Central memory CD8-positive, alpha-beta T cell (primary cell): ENCODE results near the gene C2CD2.
A peak's percentile ranks its signal among the peaks of the same experiment; 100 is the strongest.

Experiments used
- ATAC-seq: fragments of 150-1000 bp; cut with Tn5 transposase; replicated peaks from 2 replicates; pipeline ENCODE4 v1.10.0; 2022; ENCODE audit warnings: mild to moderate bottlenecking, moderate FRiP score, moderate number of reproducible peaks; ENCODE audit not compliant: poor library complexity, severe bottlenecking; ENCODE audit errors: extremely low read depth
- DNase-seq, 2 donors: peaks; one replicate each; pipeline ENCODE4 v3.0.0; 2021; ENCODE audit warnings: low spot score in 2 of 2
- H3K27ac Mint-ChIP-seq: one replicate; pipeline ENCODE4 v1.8.0; 2022; ENCODE audit warnings: low read depth, mild to moderate bottlenecking, moderate library complexity, mixed read lengths
- H3K27me3 Mint-ChIP-seq: one replicate; pipeline ENCODE4 v1.8.0; 2022; ENCODE audit warnings: mixed read lengths
- H3K36me3 Mint-ChIP-seq: one replicate; pipeline ENCODE4 v1.8.0; 2022; ENCODE audit warnings: mild to moderate bottlenecking, moderate library complexity, mixed read lengths; ENCODE audit not compliant: insufficient read depth
- H3K4me1 Mint-ChIP-seq: one replicate; pipeline ENCODE4 v1.8.0; 2022; ENCODE audit warnings: mixed read lengths
- H3K4me3 Mint-ChIP-seq: one replicate; pipeline ENCODE4 v1.8.0; 2022; ENCODE audit warnings: mild to moderate bottlenecking, moderate library complexity, mixed read lengths
- H3K9me3 Mint-ChIP-seq: one replicate; pipeline ENCODE4 v1.8.0; 2022; ENCODE audit warnings: mixed read lengths

Gene C2CD2

GRCh38 chr21:41851090-41851790 is 102.6 kb downstream of the C2CD2 start:
- H3K27ac Mint-ChIP-seq: no peak overlapping the region
- peaks cover 22% of the 10 kb centered on the region for H3K36me3 Mint-ChIP-seq
- DNase-seq (no peak), ATAC-seq (no peak)
- no peaks in the 10 kb centered on the region for H3K9me3 Mint-ChIP-seq
- no peaks in the 10 kb centered on the region for H3K27me3 Mint-ChIP-seq
- no peak overlapping the region for H3K4me3 Mint-ChIP-seq
- no peaks in the 10 kb centered on the region for H3K4me1 Mint-ChIP-seq

GRCh38 chr21:41850085-41850484 is 103.7 kb downstream of the C2CD2 start:
- no peak for ATAC-seq
- H3K36me3 Mint-ChIP-seq: peaks cover 22% of the 10 kb centered on the region

GRCh38 chr21:41848958-41849580 is 104.7 kb downstream of the C2CD2 start:
- DNase-seq (no peak), ATAC-seq (no peak)
- Mint-ChIP-seq H3K27ac (no peak overlapping the region), H3K4me1 (no peaks in the 10 kb centered on the region), H3K4me3 (no peak overlapping the region), H3K9me3 (no peaks in the 10 kb centered on the region), H3K27me3 (no peaks in the 10 kb centered on the region), H3K36me3 (peaks cover 20% of the 10 kb centered on the region)

More at GRCh38 chr21:41850085-41850484, 103.7 kb downstream of the C2CD2 start:
- DNase-seq: no peak
- Mint-ChIP-seq H3K9me3 (no peaks in the 10 kb centered on the region), H3K27ac (no peak overlapping the region), H3K4me3 (no peak overlapping the region), H3K4me1 (no peaks in the 10 kb centered on the region), H3K27me3 (no peaks in the 10 kb centered on the region)

- H3K4me3 Mint-ChIP-seq: no peak overlapping the region
- no peaks in the 10 kb centered on the region for H3K27me3 Mint-ChIP-seq
- H3K4me1 Mint-ChIP-seq: no peaks in the 10 kb centered on the region
- ATAC-seq (no peak), DNase-seq (no peak)
- H3K36me3 Mint-ChIP-seq: peaks cover 16% of the 10 kb centered on the region
- H3K9me3 Mint-ChIP-seq: no peaks in the 10 kb centered on the region
- H3K27ac Mint-ChIP-seq: no peak overlapping the region
Measured at GRCh38 chr21:41848533-41848932, 105.3 kb downstream of the C2CD2 start.

GRCh38 chr21:41847066-41847804 is 106.6 kb downstream of the C2CD2 start:
- no peak for ATAC-seq
- Mint-ChIP-seq H3K4me3 (no peak overlapping the region), H3K9me3 (no peaks in the 10 kb centered on the region), H3K27me3 (no peaks in the 10 kb centered on the region), H3K36me3 (peaks cover 16% of the 10 kb centered on the region), H3K27ac (peak overlapping the region; percentile 12), H3K4me1 (no peaks in the 10 kb centered on the region)
- DNase-seq: no peak

- Mint-ChIP-seq H3K4me1 (no peaks in the 10 kb centered on the region), H3K36me3 (peaks cover 16% of the 10 kb centered on the region), H3K27ac (no peak overlapping the region), H3K4me3 (no peak overlapping the region), H3K9me3 (no peaks in the 10 kb centered on the region), H3K27me3 (no peaks in the 10 kb centered on the region)
- ATAC-seq (no peak), DNase-seq (no peak)
Measured at GRCh38 chr21:41846536-41846935, 107.3 kb downstream of the C2CD2 start.

- Mint-ChIP-seq H3K36me3 (peaks cover 16% of the 10 kb centered on the region), H3K4me1 (no peaks in the 10 kb centered on the region), H3K4me3 (no peak overlapping the region), H3K9me3 (peaks cover 2% of the 10 kb centered on the region), H3K27ac (no peak overlapping the region), H3K27me3 (no peaks in the 10 kb centered on the region)
- ATAC-seq: no peak
- DNase-seq: no peak
Measured at GRCh38 chr21:41846033-41846317, 107.8 kb downstream of the C2CD2 start.

- Mint-ChIP-seq H3K4me3 (no peak overlapping the region), H3K27me3 (no peaks in the 10 kb centered on the region), H3K9me3 (peaks cover 7% of the 10 kb centered on the region), H3K4me1 (no peaks in the 10 kb centered on the region), H3K36me3 (peaks cover 12% of the 10 kb centered on the region), H3K27ac (no peak overlapping the region)
- no peak for ATAC-seq
- DNase-seq: no peak
Measured at GRCh38 chr21:41845310-41846032, 108.3 kb downstream of the C2CD2 start.

- Mint-ChIP-seq H3K27ac (peak overlapping the region; percentile 3), H3K36me3 (peaks cover 8% of the 10 kb centered on the region), H3K4me1 (no peaks in the 10 kb centered on the region), H3K27me3 (no peaks in the 10 kb centered on the region), H3K4me3 (no peak overlapping the region), H3K9me3 (peaks cover 7% of the 10 kb centered on the region)
- no peak for ATAC-seq
- no peak for DNase-seq
Measured at GRCh38 chr21:41843584-41843983, 110.2 kb downstream of the C2CD2 start.

- Mint-ChIP-seq H3K9me3 (peaks cover 7% of the 10 kb centered on the region), H3K36me3 (peaks cover 13% of the 10 kb centered on the region), H3K4me3 (no peak overlapping the region), H3K27ac (no peak overlapping the region), H3K4me1 (no peaks in the 10 kb centered on the region), H3K27me3 (no peaks in the 10 kb centered on the region)
- DNase-seq: no peak
- ATAC-seq: no peak
Measured at GRCh38 chr21:41840880-41841279, 112.9 kb downstream of the C2CD2 start.

GRCh38 chr21:41839387-41840000 is 114.3 kb downstream of the C2CD2 start:
- Mint-ChIP-seq H3K4me1 (no peaks in the 10 kb centered on the region), H3K9me3 (peaks cover 7% of the 10 kb centered on the region), H3K36me3 (peaks cover 13% of the 10 kb centered on the region), H3K4me3 (no peak overlapping the region), H3K27me3 (no peaks in the 10 kb centered on the region), H3K27ac (no peak overlapping the region)
- DNase-seq (no peak), ATAC-seq (no peak)

GRCh38 chr21:41837756-41838297 is 116.0 kb downstream of the C2CD2 start:
- H3K36me3 Mint-ChIP-seq: peaks cover 14% of the 10 kb centered on the region
- no peak for DNase-seq

More at GRCh38 chr21:41837756-41838297, 116.0 kb downstream of the C2CD2 start:
- ATAC-seq: no peak
- H3K4me3 Mint-ChIP-seq: no peak overlapping the region
- no peak overlapping the region for H3K27ac Mint-ChIP-seq
- no peaks in the 10 kb centered on the region for H3K4me1 Mint-ChIP-seq
- H3K9me3 Mint-ChIP-seq: peaks cover 7% of the 10 kb centered on the region
- no peaks in the 10 kb centered on the region for H3K27me3 Mint-ChIP-seq
